ENCODE measurements around the gene UBALD1.

- TF ChIP-seq POLR2AphosphoS5 (IDR thresholded peaks at IDR 0.05; ENCODE audit: borderline replicate concordance, low read depth, low read length) = no peak
- TF ChIP-seq EZH2 (IDR thresholded peaks at IDR 0.05) = no peak
- no peak for TF ChIP-seq FOXP2 (optimal IDR thresholded peaks at IDR 0.05; ENCODE audit: control extremely low read depth, extremely low read length, insufficient read depth)
Observed at GRCh38 chr16:4606354-4606753, 8.3 kb downstream of the UBALD1 start.

Measured in SK-N-MC (cell line).